ENCODE results near the gene AFMID. TPM values are rescaled to one million over a fixed set of nuclear protein-coding genes. Genes with fewer than 3 reads are reported as not detected.

The AFMID gene, protein sequence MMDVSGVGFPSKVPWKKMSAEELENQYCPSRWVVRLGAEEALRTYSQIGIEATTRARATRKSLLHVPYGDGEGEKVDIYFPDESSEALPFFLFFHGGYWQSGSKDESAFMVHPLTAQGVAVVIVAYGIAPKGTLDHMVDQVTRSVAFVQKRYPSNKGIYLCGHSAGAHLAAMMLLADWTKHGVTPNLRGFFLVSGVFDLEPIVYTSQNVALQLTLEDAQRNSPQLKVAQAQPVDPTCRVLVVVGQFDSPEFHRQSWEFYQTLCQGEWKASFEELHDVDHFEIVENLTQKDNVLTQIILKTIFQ
- 28.9 and 32.6 TPM in 2 replicates for total RNA-seq

DNA sequence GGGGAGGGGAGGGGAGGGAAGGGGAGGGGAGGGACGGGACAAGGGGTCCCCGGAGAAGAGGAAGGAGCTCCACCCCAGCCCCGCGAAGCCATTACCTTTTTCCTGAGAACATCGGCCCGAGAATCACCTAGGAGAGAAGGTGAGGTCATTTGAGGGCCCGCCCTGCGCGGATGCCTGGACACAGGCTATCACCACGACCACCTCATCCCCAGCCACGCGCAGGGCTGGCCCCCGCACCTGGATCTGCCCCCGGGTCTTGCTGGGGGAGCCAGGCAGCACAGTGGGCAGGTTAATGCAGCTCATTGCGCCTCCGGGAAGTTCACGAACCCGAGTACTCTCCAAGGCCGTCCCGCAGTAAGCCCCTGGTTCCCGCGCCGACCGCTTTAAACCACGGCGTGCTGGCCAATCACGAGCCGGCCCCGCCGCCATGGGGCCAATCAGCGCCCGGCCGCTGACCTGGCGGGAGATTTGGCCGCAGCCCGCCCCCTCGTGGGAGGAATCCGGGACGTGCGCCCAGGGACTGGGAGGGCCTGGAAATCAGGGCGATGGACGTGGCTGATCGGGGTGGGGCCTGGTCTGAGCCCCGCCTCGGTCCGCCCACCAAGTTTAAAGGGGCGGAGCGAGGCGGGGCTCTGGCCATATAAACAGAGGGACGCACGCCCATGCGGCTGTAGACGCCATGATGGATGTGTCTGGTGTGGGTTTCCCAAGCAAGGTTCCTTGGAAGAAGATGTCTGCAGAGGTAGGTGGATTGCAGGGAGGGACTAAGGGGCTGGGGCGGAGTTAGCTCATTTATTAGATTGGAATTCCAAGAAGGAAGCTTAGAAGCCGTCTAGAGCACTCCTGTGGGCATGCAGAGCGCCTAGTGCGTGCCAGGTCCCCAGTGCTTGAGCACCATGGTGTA lies at the start of gene AFMID, which contains the start of gene TK1:
Gene AFMID (plus strand): TSS at position 671 of the 904 bp plus-strand sequence. CDS start 9 bp downstream, at position 680.
Gene TK1 (minus strand): TSS at position 361 of the 904 bp plus-strand sequence. CDS start 58 bp downstream, at position 303.

DNA sequence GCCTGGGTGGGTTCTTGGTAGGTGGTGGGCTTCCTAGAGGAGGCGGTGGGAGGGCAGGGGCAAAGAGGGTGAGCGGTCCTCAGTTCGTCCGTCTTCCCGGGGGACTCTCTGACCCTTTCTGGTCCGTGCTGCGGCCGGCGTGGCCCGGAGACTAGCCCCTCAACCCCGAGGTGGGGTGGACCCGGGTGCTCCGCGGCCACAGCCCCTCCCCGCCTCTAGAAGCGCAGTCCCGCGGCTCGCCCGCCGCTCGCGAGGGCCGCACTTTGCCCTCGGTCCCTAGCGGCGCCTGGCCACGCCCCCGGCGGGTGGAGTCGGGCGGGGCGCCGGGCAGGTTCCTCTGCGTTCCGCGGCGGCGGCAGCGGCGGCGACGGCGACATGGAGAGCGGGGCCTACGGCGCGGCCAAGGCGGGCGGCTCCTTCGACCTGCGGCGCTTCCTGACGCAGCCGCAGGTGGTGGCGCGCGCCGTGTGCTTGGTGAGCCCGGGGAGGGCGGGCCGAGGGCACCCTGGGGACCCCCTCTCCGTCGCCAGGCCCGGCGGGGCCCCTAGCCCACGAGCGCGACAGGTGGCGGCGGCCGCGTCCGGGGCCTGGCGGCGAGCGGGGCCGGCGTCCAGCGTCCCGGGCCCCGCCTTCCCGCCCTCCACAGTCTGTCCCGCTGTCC lies 18.8 kb upstream of the AFMID start, which contains the start of gene SYNGR2:
Gene SYNGR2 (plus strand): TSS at position 340 of the 661 bp plus-strand sequence. CDS start 36 bp downstream, at position 376.

DNA sequence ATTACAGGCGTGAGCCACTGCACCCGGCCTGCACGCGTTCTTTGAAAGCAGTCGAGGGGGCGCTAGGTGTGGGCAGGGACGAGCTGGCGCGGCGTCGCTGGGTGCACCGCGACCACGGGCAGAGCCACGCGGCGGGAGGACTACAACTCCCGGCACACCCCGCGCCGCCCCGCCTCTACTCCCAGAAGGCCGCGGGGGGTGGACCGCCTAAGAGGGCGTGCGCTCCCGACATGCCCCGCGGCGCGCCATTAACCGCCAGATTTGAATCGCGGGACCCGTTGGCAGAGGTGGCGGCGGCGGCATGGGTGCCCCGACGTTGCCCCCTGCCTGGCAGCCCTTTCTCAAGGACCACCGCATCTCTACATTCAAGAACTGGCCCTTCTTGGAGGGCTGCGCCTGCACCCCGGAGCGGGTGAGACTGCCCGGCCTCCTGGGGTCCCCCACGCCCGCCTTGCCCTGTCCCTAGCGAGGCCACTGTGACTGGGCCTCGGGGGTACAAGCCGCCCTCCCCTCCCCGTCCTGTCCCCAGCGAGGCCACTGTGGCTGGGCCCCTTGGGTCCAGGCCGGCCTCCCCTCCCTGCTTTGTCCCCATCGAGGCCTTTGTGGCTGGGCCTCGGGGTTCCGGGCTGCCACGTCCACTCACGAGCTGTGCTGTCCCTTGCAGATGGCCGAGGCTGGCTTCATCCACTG lies 27.0 kb downstream of the AFMID start, which contains the start of gene BIRC5:
Gene BIRC5 (plus strand): TSS at position 238 of the 690 bp plus-strand sequence. CDS start 64 bp downstream, at position 302.

GRCh38 chr17:78230996-78231935 lies 44.1 kb downstream of the AFMID start, which contains the start of gene TMEM235:
Gene TMEM235 (plus strand): TSS chr17:78231631. CDS start chr17:78232024, 393 bp downstream.

Other genes starting within 250 kb of the AFMID start
- gene TNRC6C, start 228.7 kb upstream of the AFMID start, total RNA-seq: 3.8 and 4.3 TPM in 2 replicates
- 0.47 and 1.5 TPM in 2 replicates for gene TMC6, start 58.6 kb upstream of the AFMID start, total RNA-seq
- not detected in 2 replicates for gene TMC8, start 56.6 kb upstream of the AFMID start, total RNA-seq
- not detected in 2 replicates for gene C17orf99, start 41.0 kb upstream of the AFMID start, total RNA-seq
- 1.6 and 3.0 TPM in 2 replicates for gene SYNGR2, start 18.8 kb upstream of the AFMID start, total RNA-seq
- 14.1 and 31.1 TPM in 2 replicates for gene TK1, start 310 bp upstream of the AFMID start, total RNA-seq
- gene BIRC5, start 26.9 kb downstream of the AFMID start, total RNA-seq: 6.3 and 15.4 TPM in 2 replicates
- 0.16 TPM in 1 of 2 replicates, not detected in the other for gene TMEM235, start 44.3 kb downstream of the AFMID start, total RNA-seq
- 51.7 and 62.7 TPM in 2 replicates for gene SOCS3, start 172.7 kb downstream of the AFMID start, total RNA-seq
- 26.0 and 36.1 TPM in 2 replicates for gene PGS1, start 191.3 kb downstream of the AFMID start, total RNA-seq

Data from bronchial smooth muscle cell (primary cell).